NCI-H2196 (cell line): ENCODE measurements around the gene SPEM1.
"Not testable (repeated sequence)": the region's sequence is repeated elsewhere in the genome, so short reads cannot be mapped to it uniquely, and the experiment has no call there.

Experiments used
- DNase-seq: peaks from one replicate; lab custom pipeline; 2025; ENCODE audit not compliant: unreplicated experiment; lab: John Stamatoyannopoulos, UW

Gene SPEM1

DNA sequence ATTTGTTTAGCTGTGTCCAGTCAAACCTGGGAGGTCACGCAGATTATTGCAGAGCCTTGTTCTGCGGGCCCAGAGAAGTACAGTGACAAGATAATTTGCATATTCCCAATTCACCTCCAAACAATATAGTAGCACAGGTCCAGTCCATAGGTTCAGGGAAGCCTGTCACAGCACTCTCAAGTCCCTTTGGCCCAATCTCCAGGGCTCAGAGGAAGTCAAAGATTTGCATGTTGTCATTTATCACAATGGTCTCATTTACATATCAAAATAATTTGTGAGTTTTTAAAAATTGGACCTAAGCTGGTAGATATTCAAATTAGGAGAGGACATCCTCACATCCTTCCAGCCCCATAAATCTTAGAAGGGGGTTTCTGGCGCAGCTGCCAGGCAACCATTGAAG lies 47.4 kb downstream of the SPEM1 start:
- no peak for DNase-seq

DNA sequence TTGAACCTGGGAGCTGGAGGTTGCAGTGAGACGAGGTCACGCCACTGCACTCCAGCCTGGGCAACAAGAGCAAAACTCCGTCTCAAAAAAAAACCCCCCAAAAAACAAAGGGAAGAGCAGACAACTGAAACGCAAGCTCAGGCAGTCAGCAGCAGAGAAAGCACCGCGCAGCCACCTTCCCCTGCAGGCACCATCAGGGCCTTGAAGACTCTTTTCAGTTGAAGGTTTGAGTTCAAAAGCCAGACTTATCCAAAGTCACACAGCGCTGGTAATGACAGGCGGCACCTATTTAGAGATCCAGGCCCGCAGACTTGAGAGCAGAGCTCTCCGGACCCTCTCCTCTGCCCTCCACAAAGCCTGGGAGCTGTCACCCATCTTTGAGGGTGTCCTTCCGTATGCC lies 48.2 kb downstream of the SPEM1 start:
- no peak for DNase-seq

DNA sequence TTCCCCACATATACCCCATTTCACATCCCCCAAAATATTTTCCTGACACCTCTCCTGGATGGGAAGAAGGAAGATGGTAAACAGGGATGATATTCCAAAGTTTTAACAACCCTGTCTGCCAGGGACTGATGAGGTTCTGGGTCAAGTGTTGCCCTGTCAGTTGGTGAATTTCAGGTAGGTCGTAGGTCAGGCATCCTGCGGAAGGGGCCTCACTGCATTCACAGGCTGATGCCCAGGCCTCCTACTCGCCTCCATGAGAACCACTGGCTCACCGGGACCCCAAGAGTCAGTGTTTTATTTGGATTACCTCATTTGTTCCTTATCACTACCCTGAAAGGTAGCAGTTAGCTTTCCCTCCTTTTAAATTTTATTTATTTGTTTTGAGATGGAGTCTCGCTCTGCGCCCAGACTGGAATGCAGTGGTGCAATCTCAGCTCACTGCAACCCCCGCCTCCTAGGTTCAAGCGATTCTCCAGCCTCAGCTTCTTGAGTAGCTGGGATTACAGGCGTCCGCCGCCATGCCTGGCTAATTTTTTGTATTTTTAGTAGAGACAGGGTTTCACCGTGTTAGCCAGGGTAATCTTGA lies 48.8 kb downstream of the SPEM1 start:
- DNase-seq = no peak

- not testable (repeated sequence) for DNase-seq
Measured at GRCh38 chr17:7469843-7470242, 49.7 kb downstream of the SPEM1 start.

GRCh38 chr17:7470457-7470973 lies 50.4 kb downstream of the SPEM1 start:
- DNase-seq = not testable (repeated sequence)
